Mesendoderm (in vitro differentiated cells): ENCODE data around the gene CTNNA1.
"Not testable (repeated sequence)": the region's sequence is repeated elsewhere in the genome, so short reads cannot be mapped to it uniquely, and the experiment has no call there.

Experiments used
- DNase-seq: peaks from one replicate; pipeline ENCODE4 v3.0.0; 2013
- H2AK5ac ChIP-seq: 2 replicates; pipeline ENCODE4 v1.6.1; 2013; ENCODE audit warnings: low read length, inconsistent platforms
- H2BK120ac ChIP-seq: 2 replicates; pipeline ENCODE4 v1.6.1; 2013; ENCODE audit warnings: low read depth, mild to moderate bottlenecking, low read length, moderate library complexity, mixed read lengths
- H2BK15ac ChIP-seq: replicated peaks from 2 replicates; pipeline ENCODE4 v1.6.1; 2013; ENCODE audit warnings: low read depth, mild to moderate bottlenecking, moderate library complexity
- H2BK5ac ChIP-seq: 2 replicates; pipeline ENCODE4 v1.6.1; 2013; ENCODE audit warnings: low read length, inconsistent platforms
- H3K18ac ChIP-seq: 2 replicates; pipeline ENCODE4 v1.6.1; 2013; ENCODE audit warnings: mild to moderate bottlenecking, low read length, mixed read lengths
- H3K23ac ChIP-seq: one replicate; pipeline ENCODE4 v1.6.1; 2013; ENCODE audit warnings: low read length
- H3K27ac ChIP-seq: 2 replicates; pipeline ENCODE4 v1.5.1; 2013; ENCODE audit warnings: low read depth, mild to moderate bottlenecking, inconsistent platforms, low read length, moderate library complexity
- H3K27me3 ChIP-seq: 2 replicates; pipeline ENCODE4 v1.6.1; 2013; ENCODE audit warnings: low read length, control low read depth, mild to moderate bottlenecking, inconsistent platforms; ENCODE audit not compliant: insufficient read depth, poor library complexity
- H3K36me3 ChIP-seq: 2 replicates; pipeline ENCODE4 v1.6.1; 2013; ENCODE audit warnings: low read length, inconsistent platforms; ENCODE audit not compliant: control insufficient read depth, insufficient read depth
- H3K4ac ChIP-seq: one replicate; pipeline ENCODE4 v1.6.1; 2013; ENCODE audit warnings: low read depth, mild to moderate bottlenecking, low read length, moderate library complexity
- H3K4me1 ChIP-seq: 2 replicates; pipeline ENCODE4 v1.6.1; 2013; ENCODE audit warnings: low read depth, low read length, inconsistent platforms; ENCODE audit not compliant: control insufficient read depth
- H3K4me2 ChIP-seq: 2 replicates; pipeline ENCODE4 v1.6.1; 2013; ENCODE audit warnings: low read length
- H3K4me3 ChIP-seq: 2 replicates; pipeline ENCODE4 v1.5.1; 2013; ENCODE audit warnings: mild to moderate bottlenecking, low read length
- H3K56ac ChIP-seq: one replicate; pipeline ENCODE4 v1.6.1; 2013; ENCODE audit warnings: low read length
- H3K79me1 ChIP-seq: 2 replicates; pipeline ENCODE4 v1.6.1; 2013; ENCODE audit warnings: low read length, inconsistent platforms
- H3K79me2 ChIP-seq: 2 replicates; pipeline ENCODE4 v1.6.1; 2013; ENCODE audit warnings: mild to moderate bottlenecking, low read length; ENCODE audit not compliant: control insufficient read depth, insufficient read depth
- H3K9ac ChIP-seq: 2 replicates; pipeline ENCODE4 v1.6.1; 2013; ENCODE audit warnings: low read length, inconsistent platforms
- H4K5ac ChIP-seq: one replicate; pipeline ENCODE4 v1.6.1; 2013; ENCODE audit warnings: low read length
- H4K8ac ChIP-seq: one replicate; pipeline ENCODE4 v1.6.1; 2013; ENCODE audit warnings: low read depth, mild to moderate bottlenecking, control low read depth, low read length, moderate library complexity
- WGBS: extraction: QIAGEN DNeasy Blood & Tissue Kit; methylation state at CpG from one replicate; pipeline ENCODE4 v1.1.7; 2013; ENCODE audit warnings: low lambda C conversion rate, missing lambda C conversion rate; ENCODE audit not compliant: insufficient coverage; ENCODE audit errors: extremely low coverage; 5-methylcytosine and 5-hydroxymethylcytosine counted together

Gene CTNNA1

DNA sequence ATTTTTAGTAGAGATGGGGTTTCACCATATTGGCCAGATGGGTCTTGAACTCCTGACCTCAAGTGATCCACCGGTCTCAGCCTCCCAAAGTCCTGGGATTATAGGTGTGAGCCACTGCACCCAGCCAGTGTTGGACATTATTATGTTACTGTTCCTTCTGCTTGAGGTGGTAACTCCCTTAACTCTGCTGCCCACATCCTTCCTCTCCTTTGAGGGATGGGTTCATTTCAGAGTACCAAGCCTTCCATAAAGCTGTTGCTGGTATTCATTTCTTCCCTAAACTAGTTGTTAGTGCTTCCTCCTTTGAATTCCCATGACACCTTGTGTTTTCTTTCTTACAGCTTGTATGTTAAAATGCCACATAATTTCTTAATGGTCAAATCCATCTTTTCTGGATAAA lies 54.0 kb downstream of the CTNNA1 start:
- no peaks in the 10 kb centered on the region for H3K27me3 ChIP-seq
- H3K56ac ChIP-seq = no peak overlapping the region
- H3K79me2 ChIP-seq = peaks cover 13% of the 10 kb centered on the region
- no peak overlapping the region for H3K4me3 ChIP-seq
- no peak overlapping the region for H4K5ac ChIP-seq
- H4K8ac ChIP-seq = no peak overlapping the region
- H3K4ac ChIP-seq = no peak overlapping the region
- H3K9ac ChIP-seq = no peak overlapping the region
- H3K18ac ChIP-seq = no peak overlapping the region
- no peak for DNase-seq
- no peak overlapping the region for H3K4me2 ChIP-seq
- no peak overlapping the region for H2BK15ac ChIP-seq
- H3K23ac ChIP-seq = no peak overlapping the region
- no peaks in the 10 kb centered on the region for H3K36me3 ChIP-seq
- H3K4me1 ChIP-seq = no peaks in the 10 kb centered on the region
- WGBS = no CpG with 5 or more reads among the region's 1 CpG
- no peak overlapping the region for H3K27ac ChIP-seq
- peaks cover 10% of the 10 kb centered on the region for H3K79me1 ChIP-seq
- H2BK120ac ChIP-seq = no peak overlapping the region
- no peak overlapping the region for H2BK5ac ChIP-seq
- no peak overlapping the region for H2AK5ac ChIP-seq

DNA sequence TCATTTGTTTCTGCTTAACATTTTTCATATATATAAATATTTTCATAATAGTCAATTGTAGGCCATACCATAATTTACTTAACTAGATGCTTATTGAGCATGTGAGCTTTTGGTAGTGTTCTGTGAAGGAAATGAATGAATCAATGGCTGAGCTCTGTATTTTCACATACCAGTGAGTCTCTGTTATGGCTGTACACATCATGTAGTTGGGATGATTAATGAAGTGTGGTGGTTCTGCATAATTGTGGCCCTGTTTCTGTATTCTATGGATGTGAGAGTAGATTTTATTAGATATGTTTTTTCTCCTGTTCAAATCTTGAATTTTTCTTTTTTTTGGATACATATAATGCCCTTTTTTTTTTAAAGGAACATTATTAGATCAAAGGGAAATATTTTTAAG lies 56.2 kb downstream of the CTNNA1 start:
- H3K27ac ChIP-seq = no peak overlapping the region
- H2AK5ac ChIP-seq = no peak overlapping the region
- H4K5ac ChIP-seq = no peak overlapping the region
- no peak overlapping the region for H3K23ac ChIP-seq
- no peak overlapping the region for H2BK120ac ChIP-seq
- no peak for DNase-seq
- H4K8ac ChIP-seq = no peak overlapping the region
- no peak overlapping the region for H3K4me3 ChIP-seq
- no peak overlapping the region for H2BK15ac ChIP-seq
- H3K9ac ChIP-seq = no peak overlapping the region
- no peak overlapping the region for H3K18ac ChIP-seq
- H3K27me3 ChIP-seq = no peaks in the 10 kb centered on the region
- peaks cover 8% of the 10 kb centered on the region for H3K79me2 ChIP-seq
- H3K4ac ChIP-seq = no peak overlapping the region
- no peak overlapping the region for H3K56ac ChIP-seq
- no peaks in the 10 kb centered on the region for H3K36me3 ChIP-seq
- H3K4me1 ChIP-seq = no peaks in the 10 kb centered on the region
- H3K79me1 ChIP-seq = peaks cover 8% of the 10 kb centered on the region
- no peak overlapping the region for H3K4me2 ChIP-seq
- H2BK5ac ChIP-seq = no peak overlapping the region

- not testable (repeated sequence) for H4K8ac ChIP-seq, H3K23ac ChIP-seq, H3K36me3 ChIP-seq, H2AK5ac ChIP-seq, H2BK120ac ChIP-seq, H3K18ac ChIP-seq, H3K4me3 ChIP-seq, H3K4me2 ChIP-seq, H3K79me2 ChIP-seq, H3K9ac ChIP-seq, DNase-seq, H2BK5ac ChIP-seq, H3K79me1 ChIP-seq, H2BK15ac ChIP-seq, H3K56ac ChIP-seq, H3K4ac ChIP-seq, H3K4me1 ChIP-seq, H4K5ac ChIP-seq, H3K27ac ChIP-seq, H3K27me3 ChIP-seq
- WGBS = no CpG with 5 or more reads among the region's 35 CpGs
These were observed 57.6 kb downstream of the CTNNA1 start for GRCh38 chr5:138810861-138811260.

GRCh38 chr5:138815529-138815928 lies 62.3 kb downstream of the CTNNA1 start:
- Histone ChIP-seq H3K36me3 (no peaks in the 10 kb centered on the region), H3K79me1 (peaks cover 17% of the 10 kb centered on the region), H3K18ac (no peak overlapping the region), H3K4me2 (no peak overlapping the region), H3K4ac (no peak overlapping the region), H3K27ac (no peak overlapping the region), H2BK120ac (no peak overlapping the region), H3K4me3 (no peak overlapping the region), H4K8ac (no peak overlapping the region), H3K9ac (no peak overlapping the region), H2BK15ac (no peak overlapping the region), H2BK5ac (no peak overlapping the region), H3K23ac (no peak overlapping the region), H3K4me1 (no peaks in the 10 kb centered on the region), H3K56ac (no peak overlapping the region), H2AK5ac (no peak overlapping the region), H3K79me2 (peaks cover 24% of the 10 kb centered on the region), H4K5ac (no peak overlapping the region), H3K27me3 (no peaks in the 10 kb centered on the region)
- WGBS = no CpG with 5 or more reads among the region's 5 CpGs
- DNase-seq = no peak

DNA sequence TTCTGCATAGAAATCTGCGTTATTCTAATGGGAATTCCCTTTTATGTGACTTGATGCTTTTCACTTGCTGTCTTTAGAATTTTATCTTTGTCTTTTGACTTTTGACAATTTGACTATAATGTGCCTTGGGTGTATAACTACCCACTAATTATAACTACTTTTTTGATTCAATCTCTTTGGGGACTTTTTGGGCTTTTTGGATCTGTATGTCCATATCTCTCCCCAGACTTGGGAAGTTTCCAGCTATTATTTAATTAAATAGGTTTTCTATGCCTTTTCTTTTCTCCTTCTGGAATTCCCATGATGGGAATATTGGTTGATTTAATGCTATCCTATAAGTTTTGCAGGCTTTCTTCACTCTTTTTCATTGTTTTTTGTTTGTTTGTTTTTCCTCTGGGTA lies 64.0 kb downstream of the CTNNA1 start:
- Histone ChIP-seq H3K27ac (no peak overlapping the region), H3K27me3 (no peaks in the 10 kb centered on the region), H3K56ac (no peak overlapping the region), H3K79me2 (peaks cover 24% of the 10 kb centered on the region), H2BK15ac (no peak overlapping the region), H3K36me3 (no peaks in the 10 kb centered on the region), H3K9ac (no peak overlapping the region), H2BK5ac (no peak overlapping the region), H4K5ac (no peak overlapping the region), H3K23ac (no peak overlapping the region), H2BK120ac (no peak overlapping the region), H3K4ac (no peak overlapping the region), H3K79me1 (peaks cover 19% of the 10 kb centered on the region), H2AK5ac (no peak overlapping the region), H3K18ac (no peak overlapping the region), H3K4me2 (no peak overlapping the region), H3K4me1 (no peaks in the 10 kb centered on the region), H4K8ac (no peak overlapping the region), H3K4me3 (no peak overlapping the region)
- no peak for DNase-seq
- no CpG with 5 or more reads among the region's 1 CpG for WGBS

DNA sequence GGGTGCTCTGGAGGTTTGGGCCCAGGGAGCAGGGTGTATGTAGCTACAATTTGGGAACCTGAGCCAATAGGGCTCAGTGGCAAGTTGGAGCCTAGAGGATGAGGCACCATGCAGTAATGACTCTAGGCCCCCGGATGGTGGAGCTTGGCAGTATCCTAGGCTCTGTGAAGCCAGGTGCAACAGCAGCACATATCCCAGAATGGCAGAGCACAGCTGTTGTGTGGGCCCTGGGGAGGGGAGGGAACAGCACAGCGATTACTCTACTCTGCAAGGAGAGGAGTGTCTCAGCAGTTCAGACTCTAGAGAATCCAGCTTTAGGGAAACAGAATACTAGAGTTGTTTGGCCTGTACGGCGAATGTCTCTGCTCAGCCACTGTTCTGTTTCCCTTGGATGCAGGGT lies 65.9 kb downstream of the CTNNA1 start:
- no peak overlapping the region for H3K23ac ChIP-seq
- H3K56ac ChIP-seq = no peak overlapping the region
- H3K18ac ChIP-seq = no peak overlapping the region

More for the DNA sequence above, 65.9 kb downstream of the CTNNA1 start:
- H2BK120ac ChIP-seq = no peak overlapping the region
- H3K4ac ChIP-seq = no peak overlapping the region
- no peaks in the 10 kb centered on the region for H3K36me3 ChIP-seq
- peaks cover 20% of the 10 kb centered on the region for H3K79me1 ChIP-seq
- no peaks in the 10 kb centered on the region for H3K27me3 ChIP-seq
- no peak overlapping the region for H3K4me3 ChIP-seq
- no peak for DNase-seq
- H3K27ac ChIP-seq = no peak overlapping the region
- no peak overlapping the region for H2AK5ac ChIP-seq
- no peak overlapping the region for H4K8ac ChIP-seq
- H4K5ac ChIP-seq = no peak overlapping the region
- H3K79me2 ChIP-seq = peaks cover 26% of the 10 kb centered on the region
- H3K4me2 ChIP-seq = no peak overlapping the region
- WGBS = no CpG with 5 or more reads among the region's 4 CpGs
- no peaks in the 10 kb centered on the region for H3K4me1 ChIP-seq
- no peak overlapping the region for H2BK5ac ChIP-seq
- H3K9ac ChIP-seq = no peak overlapping the region
- H2BK15ac ChIP-seq = no peak overlapping the region
